Left ventricle myocardium inferior (tissue), 1 donor: Measurements from ENCODE around the gene B4GALNT1. TPM values are rescaled to one million over a fixed set of nuclear protein-coding genes. Genes with fewer than 3 reads are reported as not detected.
A peak's percentile ranks its signal among the peaks of the same experiment; 100 is the strongest.

Source experiments
- DNase-seq: peaks from one replicate; pipeline ENCODE4 v3.0.0-alpha.2; 2020
- H3K27ac ChIP-seq: fragments of 200-600 bp; replicated peaks from 2 replicates; pipeline ENCODE4 v1.8.0; 2021
- H3K27me3 ChIP-seq: fragments of 200-600 bp; 2 replicates; pipeline ENCODE4 v1.8.0; 2021; ENCODE audit warnings: low read depth
- H3K36me3 ChIP-seq: fragments of 200-600 bp; 2 replicates; pipeline ENCODE4 v1.8.0; 2021
- H3K4me1 ChIP-seq: fragments of 200-600 bp; 2 replicates; pipeline ENCODE4 v1.8.0; 2021
- H3K4me3 ChIP-seq: fragments of 200-600 bp; 2 replicates; pipeline ENCODE4 v1.8.0; 2021; ENCODE audit warnings: mild to moderate bottlenecking, moderate library complexity
- H3K9me3 ChIP-seq: fragments of 200-600 bp; replicated peaks from 2 replicates; pipeline ENCODE4 v1.8.0; 2021
- CTCF ChIP-seq: fragments of 200-600 bp; IDR thresholded peaks from 2 replicates; pipeline ENCODE4 v1.8.0; 2021; ENCODE audit warnings: antibody characterized with exemption, mild to moderate bottlenecking, borderline replicate concordance
- intact Hi-C: fragments of 100-400 bp; cut with micrococcal nuclease; formaldehyde crosslinking; loops from one replicate; pipeline ENCODE4 v1.11.0; 2022
- total RNA-seq: library from RNA; stranded (reverse); fragmentation: NEBNext Ultra II Directional; extraction: Animal tissue kit (Norgen Biotek cat#: 25700); gene quantifications from one replicate; pipeline ENCODE4 v1.2.1, GENCODE V29; 2021
- donor health status: DM: no; HTN: yes; CAD: no; lungs with severe emphysema.

B4GALNT1 gene
- total RNA-seq, 1 donor from 2014 or later: 4.7 TPM

GRCh38 chr12:57629897-57630471, 3.0 kb downstream of the B4GALNT1 start:
- TF ChIP-seq CTCF: no peak
- no peak for DNase-seq
- intact Hi-C loops: no loop called here
- Histone ChIP-seq H3K36me3 (peaks cover 5% of the 10 kb centered on the region), H3K9me3 (no peaks in the 10 kb centered on the region), H3K4me3 (no peak overlapping the region), H3K27ac (no peak overlapping the region), H3K27me3 (peaks cover 81% of the 10 kb centered on the region), H3K4me1 (peaks cover 30% of the 10 kb centered on the region)

- H3K9me3 ChIP-seq: no peaks in the 10 kb centered on the region
- DNase-seq: no peak
- peaks cover 29% of the 10 kb centered on the region for H3K4me1 ChIP-seq
- H3K27me3 ChIP-seq: peaks cover 90% of the 10 kb centered on the region
- H3K4me3 ChIP-seq: no peak overlapping the region
- TF ChIP-seq CTCF: no peak
- intact Hi-C loops: no loop called here
- peaks cover 6% of the 10 kb centered on the region for H3K36me3 ChIP-seq
- no peak overlapping the region for H3K27ac ChIP-seq
Observed at GRCh38 chr12:57628280-57629191, 4.5 kb downstream of the B4GALNT1 start.

GRCh38 chr12:57627501-57628279, 5.3 kb downstream of the B4GALNT1 start:
- peaks cover 9% of the 10 kb centered on the region for H3K36me3 ChIP-seq
- H3K27me3 ChIP-seq: peaks cover 91% of the 10 kb centered on the region
- no peaks in the 10 kb centered on the region for H3K9me3 ChIP-seq
- H3K27ac ChIP-seq: no peak overlapping the region
- H3K4me1 ChIP-seq: peaks cover 20% of the 10 kb centered on the region
- peak overlapping the region; percentile 27 for H3K4me3 ChIP-seq
- no peak for TF ChIP-seq CTCF
- no peak for DNase-seq
- intact Hi-C loops: no loop called here

- Histone ChIP-seq H3K4me3 (no peak overlapping the region), H3K4me1 (peaks cover 16% of the 10 kb centered on the region), H3K27me3 (peaks cover 91% of the 10 kb centered on the region), H3K27ac (no peak overlapping the region), H3K36me3 (peaks cover 9% of the 10 kb centered on the region), H3K9me3 (no peaks in the 10 kb centered on the region)
- DNase-seq: no peak
- intact Hi-C loops: no loop called here
- no peak for TF ChIP-seq CTCF
Observed at GRCh38 chr12:57626921-57627445, 6.0 kb downstream of the B4GALNT1 start.
